Smooth muscle cell (in vitro differentiated cells): ENCODE results near the gene LATS2. TPM values are rescaled to one million over a fixed set of nuclear protein-coding genes. Genes with fewer than 3 reads are reported as not detected.

Experiments used
- DNase-seq: peaks from one replicate; lab custom pipeline; 2025; ENCODE audit not compliant: unreplicated experiment; lab: John Stamatoyannopoulos, UW
- H2AFZ ChIP-seq: fragments of 200-600 bp; sonication (generic); 2 replicates; pipeline ENCODE4 v1.6.0; 2016; ENCODE audit warnings: antibody characterized with exemption, low read depth, mild to moderate bottlenecking
- H3F3A ChIP-seq: fragments of 200-600 bp; sonication (generic); 2 replicates; pipeline ENCODE4 v1.6.0; 2017; ENCODE audit warnings: antibody characterized with exemption, low read depth
- H3K27ac ChIP-seq: fragments of 200-600 bp; sonication (generic); 2 replicates; pipeline ENCODE4 v1.5.1; 2016; ENCODE audit warnings: low read depth, mild to moderate bottlenecking
- H3K27me3 ChIP-seq: fragments of 200-600 bp; sonication (generic); 2 replicates; pipeline ENCODE4 v1.6.1; 2016; ENCODE audit warnings: low read depth, mild to moderate bottlenecking
- H3K36me3 ChIP-seq: fragments of 200-600 bp; sonication (generic); 2 replicates; pipeline ENCODE4 v1.5.1; 2016; ENCODE audit warnings: low read depth
- H3K4me1 ChIP-seq: fragments of 200-600 bp; sonication (generic); 2 replicates; pipeline ENCODE4 v1.5.1; 2016; ENCODE audit warnings: low read depth
- H3K4me2 ChIP-seq: fragments of 200-600 bp; sonication (generic); 2 replicates; pipeline ENCODE4 v1.6.0; 2016; ENCODE audit warnings: mild to moderate bottlenecking
- H3K4me3 ChIP-seq: fragments of 200-600 bp; sonication (generic); 2 replicates; pipeline ENCODE4 v1.5.1; 2016; ENCODE audit warnings: mild to moderate bottlenecking
- H3K79me2 ChIP-seq: fragments of 200-600 bp; sonication (generic); 2 replicates; pipeline ENCODE4 v1.6.0; 2016; ENCODE audit warnings: low read depth, mild to moderate bottlenecking
- H3K9ac ChIP-seq: fragments of 200-600 bp; sonication (generic); 2 replicates; pipeline ENCODE4 v1.6.0; 2016; ENCODE audit warnings: low read depth
- H3K9me3 ChIP-seq: fragments of 200-600 bp; sonication (generic); replicated peaks from 2 replicates; pipeline ENCODE4 v1.5.1; 2016; ENCODE audit warnings: low read depth
- H4K20me1 ChIP-seq: fragments of 200-600 bp; sonication (generic); 2 replicates; pipeline ENCODE4 v1.6.0; 2016; ENCODE audit warnings: low read depth
- CTCF ChIP-seq: fragments of 200-600 bp; sonication (generic); IDR thresholded peaks from 2 replicates; pipeline ENCODE4 v1.5.1; 2017; ENCODE audit warnings: borderline replicate concordance, mild to moderate bottlenecking, antibody characterized with exemption; ENCODE audit not compliant: insufficient read depth, poor library complexity, severe bottlenecking
- WGBS: methylation state at CpG from one replicate; pipeline ENCODE4 v1.1.7; 2016; ENCODE audit warnings: low lambda C conversion rate; 5-methylcytosine and 5-hydroxymethylcytosine counted together
- polyA plus RNA-seq: library from polyadenylated mRNA; unstranded; fragments of >200 nt; fragmentation: Nextera tagmentation; extraction: Ambion mirVana; gene quantifications from 2 replicates; pipeline ENCODE4 v1.2.1, GENCODE V29; 2016
- total RNA-seq: library from RNA; depleted of rRNA; stranded (reverse); fragments of >200 nt; gene quantifications from 2 replicates; pipeline ENCODE4 v1.2.3, GENCODE V29; 2014

Gene LATS2
- total and polyA plus RNA-seq, 2 experiments from 2014 or later = 6.9 to 20.8 TPM

- Histone ChIP-seq H3K9me3 (no peaks in the 10 kb centered on the region), H3K9ac (no peak overlapping the region), H3K27ac (no peak overlapping the region), H3K4me2 (no peak overlapping the region), H4K20me1 (no peaks in the 10 kb centered on the region), H3K4me3 (no peak overlapping the region), H2AFZ (no peak overlapping the region), H3K4me1 (peaks cover 4% of the 10 kb centered on the region), H3F3A (no peaks in the 10 kb centered on the region), H3K27me3 (no peaks in the 10 kb centered on the region), H3K36me3 (no peaks in the 10 kb centered on the region), H3K79me2 (peaks cover 4% of the 10 kb centered on the region)
- no peak for DNase-seq
- no peak for TF ChIP-seq CTCF
- WGBS = 96% methylated on average over 2 of the region's 2 CpGs
These were observed 4.3 kb upstream of the LATS2 start for GRCh38 chr13:21065686-21066085.

- no peaks in the 10 kb centered on the region for H3K27me3 ChIP-seq
- 95% methylated on average over 2 of the region's 2 CpGs for WGBS
- H3K9me3 ChIP-seq = no peaks in the 10 kb centered on the region
- H3K36me3 ChIP-seq = no peaks in the 10 kb centered on the region
- TF ChIP-seq CTCF = no peak
- peaks cover 30% of the 10 kb centered on the region for H3K79me2 ChIP-seq
- H4K20me1 ChIP-seq = peaks cover 24% of the 10 kb centered on the region
- no peak overlapping the region for H3K4me2 ChIP-seq
- no peak overlapping the region for H3K27ac ChIP-seq
- H3K4me3 ChIP-seq = no peak overlapping the region
- H3K9ac ChIP-seq = no peak overlapping the region
- H2AFZ ChIP-seq = no peak overlapping the region
- no peaks in the 10 kb centered on the region for H3F3A ChIP-seq
- no peak for DNase-seq
- peaks cover 16% of the 10 kb centered on the region for H3K4me1 ChIP-seq
These were observed 1.6 kb upstream of the LATS2 start for GRCh38 chr13:21063031-21063430.

GRCh38 chr13:21060338-21061028 is 903 bp downstream of the LATS2 start:
- WGBS = 1% methylated on average over 49 of the region's 100 CpGs
- no peak for DNase-seq
- Histone ChIP-seq H3K9ac (peak overlapping the region; percentile 100), H3K27me3 (no peaks in the 10 kb centered on the region), H2AFZ (no peak overlapping the region), H3K4me3 (peak overlapping the region; percentile 97), H3K36me3 (no peaks in the 10 kb centered on the region), H3K27ac (peak overlapping the region; percentile 99), H3K4me2 (peak overlapping the region; percentile 90), H3K4me1 (peaks cover 23% of the 10 kb centered on the region), H3K79me2 (peaks cover 56% of the 10 kb centered on the region), H4K20me1 (peaks cover 50% of the 10 kb centered on the region), H3F3A (peaks cover 1% of the 10 kb centered on the region), H3K9me3 (no peaks in the 10 kb centered on the region)
- TF ChIP-seq CTCF = no peak
